GM12875 (cell line): ENCODE results near the gene RAD23A.

ENCODE experiments used
- H3K4me3 ChIP-seq: one replicate; pipeline ENCODE4 v1.5.1; 2011; ENCODE audit warnings: low read depth, low read length, control low read depth
- TF ChIP-seq, protein P1 (sequence below): IDR thresholded peaks from 2 replicates; pipeline ENCODE4 v1.5.1; 2011; ENCODE audit warnings: low read depth, mild to moderate bottlenecking, control low read depth, inconsistent platforms, low read length, moderate library complexity, borderline replicate concordance; ENCODE audit not compliant: insufficient read depth

Gene RAD23A

DNA sequence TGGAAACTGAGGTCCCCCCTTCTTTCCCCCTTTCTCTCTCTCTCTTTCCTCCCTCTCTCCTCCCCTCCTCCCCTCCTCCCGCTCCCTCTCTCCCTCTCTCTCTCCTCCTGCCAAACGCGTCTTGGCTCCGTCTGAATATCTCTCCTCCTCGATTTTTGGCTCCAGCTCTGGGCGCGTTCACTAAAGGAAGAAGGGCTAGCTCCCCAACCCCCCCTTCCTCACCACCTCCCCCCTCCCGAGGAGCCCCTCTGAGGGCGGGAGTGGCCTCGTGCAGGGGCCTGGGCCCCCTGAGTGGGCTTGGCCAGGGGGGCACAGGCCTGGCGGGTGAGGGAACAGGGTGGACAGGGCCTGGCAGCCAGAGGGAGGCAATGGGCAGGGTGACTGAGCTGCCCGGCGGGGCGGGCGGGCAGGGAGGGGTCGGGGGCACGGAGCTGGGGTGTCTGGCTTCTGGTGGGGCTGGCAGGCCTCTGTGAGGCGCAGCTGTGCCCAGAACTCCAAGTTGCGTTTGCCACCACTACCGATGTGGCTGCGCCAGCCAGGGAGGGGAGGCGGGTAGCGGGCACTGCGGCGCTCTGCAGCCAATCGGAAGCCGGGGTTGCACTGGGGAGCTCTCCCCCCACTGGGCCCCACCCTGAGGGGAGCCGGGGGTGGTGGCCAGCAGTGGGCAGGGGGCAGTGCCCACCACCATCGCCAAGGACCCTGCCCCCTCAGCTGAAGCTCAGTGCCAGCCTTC is 56.7 kb downstream of the RAD23A start:
- TF ChIP-seq, protein P1, sequence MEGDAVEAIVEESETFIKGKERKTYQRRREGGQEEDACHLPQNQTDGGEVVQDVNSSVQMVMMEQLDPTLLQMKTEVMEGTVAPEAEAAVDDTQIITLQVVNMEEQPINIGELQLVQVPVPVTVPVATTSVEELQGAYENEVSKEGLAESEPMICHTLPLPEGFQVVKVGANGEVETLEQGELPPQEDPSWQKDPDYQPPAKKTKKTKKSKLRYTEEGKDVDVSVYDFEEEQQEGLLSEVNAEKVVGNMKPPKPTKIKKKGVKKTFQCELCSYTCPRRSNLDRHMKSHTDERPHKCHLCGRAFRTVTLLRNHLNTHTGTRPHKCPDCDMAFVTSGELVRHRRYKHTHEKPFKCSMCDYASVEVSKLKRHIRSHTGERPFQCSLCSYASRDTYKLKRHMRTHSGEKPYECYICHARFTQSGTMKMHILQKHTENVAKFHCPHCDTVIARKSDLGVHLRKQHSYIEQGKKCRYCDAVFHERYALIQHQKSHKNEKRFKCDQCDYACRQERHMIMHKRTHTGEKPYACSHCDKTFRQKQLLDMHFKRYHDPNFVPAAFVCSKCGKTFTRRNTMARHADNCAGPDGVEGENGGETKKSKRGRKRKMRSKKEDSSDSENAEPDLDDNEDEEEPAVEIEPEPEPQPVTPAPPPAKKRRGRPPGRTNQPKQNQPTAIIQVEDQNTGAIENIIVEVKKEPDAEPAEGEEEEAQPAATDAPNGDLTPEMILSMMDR = no peak
- H3K4me3 ChIP-seq = no peak overlapping the region

DNA sequence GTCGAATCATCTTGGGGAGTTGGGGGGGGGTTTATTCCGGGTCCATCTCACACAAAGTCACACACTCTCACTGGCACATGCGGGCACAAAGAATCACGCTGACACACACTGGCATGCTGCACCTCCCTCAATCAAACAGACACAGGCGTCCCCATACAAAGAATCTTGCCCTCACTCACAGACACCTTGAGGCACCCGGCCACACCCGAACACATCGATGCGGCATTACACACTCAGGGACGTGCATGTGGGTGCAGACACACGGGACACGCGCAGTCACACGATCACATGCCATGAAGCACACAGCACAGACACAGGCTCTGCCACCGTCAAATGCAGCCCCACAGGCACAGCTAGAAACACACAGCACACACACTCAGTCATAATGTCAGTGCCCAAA is 57.4 kb downstream of the RAD23A start:
- no peak overlapping the region for H3K4me3 ChIP-seq

More for the DNA sequence above, 57.4 kb downstream of the RAD23A start:
- TF ChIP-seq, protein P1 = no peak
